OCI-LY1 (cell line): ENCODE data around the gene CPTP.

ENCODE experiments used
- H2AFZ ChIP-seq: fragments of 200-600 bp; sonication (generic), shearing (Covaris generic); 2 replicates; pipeline ENCODE4 v1.6.0; 2014; ENCODE audit warnings: antibody characterized with exemption, mild to moderate bottlenecking, low read length
- H3F3A ChIP-seq: fragments of 200-600 bp; sonication (generic), shearing (Covaris generic); 2 replicates; pipeline ENCODE4 v1.6.0; 2014; ENCODE audit warnings: mild to moderate bottlenecking, antibody characterized with exemption, low read length, moderate library complexity; ENCODE audit not compliant: insufficient read depth
- H3K27ac ChIP-seq: fragments of 200-600 bp; sonication (generic); 2 replicates; pipeline ENCODE4 v1.5.1; 2014; ENCODE audit warnings: low read length, mixed run types, mild to moderate bottlenecking, low read depth; ENCODE audit not compliant: poor library complexity, severe bottlenecking
- H3K27me3 ChIP-seq: fragments of 200-600 bp; sonication (generic); 2 replicates; pipeline ENCODE4 v1.6.0; 2014; ENCODE audit warnings: antibody characterized with exemption, mild to moderate bottlenecking, low read length, moderate library complexity; ENCODE audit not compliant: insufficient read depth
- H3K36me3 ChIP-seq: fragments of 200-600 bp; sonication (generic); 2 replicates; pipeline ENCODE4 v1.6.1; 2014; ENCODE audit warnings: mild to moderate bottlenecking, antibody characterized with exemption, low read length, moderate library complexity, mixed read lengths; ENCODE audit not compliant: insufficient read depth
- H3K4me1 ChIP-seq: fragments of 200-600 bp; sonication (generic); 2 replicates; pipeline ENCODE4 v1.5.1; 2014; ENCODE audit warnings: mild to moderate bottlenecking, low read length, moderate library complexity; ENCODE audit not compliant: insufficient read depth, severe bottlenecking
- H3K4me2 ChIP-seq: fragments of 200-600 bp; sonication (generic), shearing (Covaris generic); 2 replicates; pipeline ENCODE4 v1.6.1; 2014; ENCODE audit warnings: low read length
- H3K4me3 ChIP-seq: fragments of 200-600 bp; sonication (generic); 2 replicates; pipeline ENCODE4 v1.5.1; 2014; ENCODE audit warnings: low read length, low read depth, mild to moderate bottlenecking, mixed read lengths; ENCODE audit not compliant: poor library complexity, severe bottlenecking
- H3K79me2 ChIP-seq: fragments of 200-600 bp; shearing (Covaris generic); 2 replicates; pipeline ENCODE4 v1.6.1; 2016; ENCODE audit warnings: mixed run types, low read length, mixed read lengths; ENCODE audit not compliant: insufficient read depth
- H3K9ac ChIP-seq: fragments of 200-600 bp; sonication (generic), shearing (Covaris generic); 2 replicates; pipeline ENCODE4 v1.6.1; 2014; ENCODE audit warnings: mild to moderate bottlenecking, low read length, mixed read lengths
- H3K9me2 ChIP-seq: fragments of 200-600 bp; sonication (generic), shearing (Covaris generic); 2 replicates; pipeline ENCODE4 v1.6.1; 2014; ENCODE audit warnings: low read depth, mild to moderate bottlenecking, low read length, mixed read lengths
- H3K9me3 ChIP-seq: fragments of 200-600 bp; shearing (Covaris generic); 2 replicates; pipeline ENCODE4 v1.6.1; 2014; ENCODE audit warnings: low read length, mixed read lengths
- H4K20me1 ChIP-seq: fragments of 200-600 bp; sonication (generic), shearing (Covaris generic); 2 replicates; pipeline ENCODE4 v1.6.0; 2016; ENCODE audit warnings: mild to moderate bottlenecking, low read length; ENCODE audit not compliant: insufficient read depth
- CTCF ChIP-seq: fragments of 200-600 bp; sonication (generic), shearing (Covaris generic); IDR thresholded peaks from 2 replicates; pipeline ENCODE4 v1.5.1; 2017; ENCODE audit warnings: mild to moderate bottlenecking, antibody characterized with exemption, low read length, moderate library complexity, mixed read lengths
- EZH2 ChIP-seq: fragments of 200-600 bp; sonication (generic), shearing (Covaris generic); IDR thresholded peaks from 2 replicates; pipeline ENCODE4 v1.8.0; 2017; ENCODE audit warnings: borderline replicate concordance, mixed run types, mild to moderate bottlenecking, antibody characterized with exemption, low read length, moderate library complexity, mixed read lengths

CPTP gene

GRCh38 chr1:1373051-1373814 lies 48.6 kb downstream of the CPTP start:
- peaks cover 10% of the 10 kb centered on the region; the same call in 1 of the 2 replicates for H3K79me2 ChIP-seq
- H3K9me2 ChIP-seq: no peaks in the 10 kb centered on the region
- TF ChIP-seq EZH2: no peak
- no peak for TF ChIP-seq CTCF
- peaks cover 39% of the 10 kb centered on the region for H3K4me1 ChIP-seq
- peak overlapping the region; percentile 85 for H3K4me2 ChIP-seq
- H2AFZ ChIP-seq: no peak overlapping the region
- H3K36me3 ChIP-seq: peaks cover 14% of the 10 kb centered on the region; the same call in 1 of the 2 replicates
- H4K20me1 ChIP-seq: no peaks in the 10 kb centered on the region
- H3F3A ChIP-seq: no peaks in the 10 kb centered on the region
- H3K9me3 ChIP-seq: no peaks in the 10 kb centered on the region
- no peak overlapping the region for H3K27ac ChIP-seq
- peak overlapping the region; percentile 98 for H3K4me3 ChIP-seq
- H3K9ac ChIP-seq: peak overlapping the region; percentile 100; the same call in 1 of the 2 replicates
- H3K27me3 ChIP-seq: no peaks in the 10 kb centered on the region

DNA sequence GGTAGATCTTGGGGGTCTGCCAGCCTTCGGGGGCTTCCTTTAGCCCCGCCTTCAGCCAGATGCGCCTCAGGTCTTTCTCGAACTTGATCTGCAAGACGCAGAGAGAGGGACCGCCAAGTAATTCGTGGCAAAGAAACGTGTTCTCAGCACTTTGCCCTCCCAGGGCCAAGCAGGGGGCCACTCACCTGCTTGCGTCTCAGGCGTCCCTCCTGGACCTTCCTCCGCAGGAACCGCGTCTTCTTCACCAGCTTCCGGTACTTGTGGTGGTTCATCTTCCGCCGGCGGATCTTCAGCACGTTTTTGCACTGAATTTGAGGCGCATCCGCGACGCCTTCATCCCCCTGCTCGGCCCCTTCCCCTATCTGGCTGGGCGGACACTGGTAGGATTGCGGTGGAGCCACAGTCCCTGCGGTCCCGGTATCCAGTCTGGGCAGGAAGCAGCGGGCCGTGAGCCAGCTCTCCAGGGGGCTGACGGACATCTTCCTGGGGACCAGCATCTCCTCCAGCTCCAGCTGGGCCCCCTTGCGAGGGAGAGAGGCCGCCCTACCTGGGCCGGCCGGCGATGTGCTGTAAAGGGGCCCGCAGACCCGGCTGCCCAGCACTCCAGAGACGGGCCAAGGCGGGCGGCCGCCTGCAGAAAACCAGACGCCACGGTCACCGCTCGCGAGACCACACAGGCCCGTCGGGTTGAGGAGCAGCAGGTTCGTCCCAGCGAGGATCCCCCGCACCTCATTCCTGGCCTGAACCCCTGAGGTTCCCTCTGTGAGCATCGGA lies 49.4 kb downstream of the CPTP start:
- peak overlapping the region; percentile 100 for H3K9ac ChIP-seq
- no peaks in the 10 kb centered on the region for H3F3A ChIP-seq
- no peaks in the 10 kb centered on the region for H4K20me1 ChIP-seq
- H3K9me3 ChIP-seq: no peaks in the 10 kb centered on the region
- no peaks in the 10 kb centered on the region for H3K27me3 ChIP-seq
- H3K4me3 ChIP-seq: peak overlapping the region; percentile 98
- TF ChIP-seq CTCF (no peak), EZH2 (no peak)
- peaks cover 14% of the 10 kb centered on the region; the same call in 1 of the 2 replicates for H3K36me3 ChIP-seq
- peaks cover 39% of the 10 kb centered on the region for H3K4me1 ChIP-seq
- H3K4me2 ChIP-seq: peak overlapping the region; percentile 85
- no peaks in the 10 kb centered on the region for H3K9me2 ChIP-seq
- peaks cover 10% of the 10 kb centered on the region; the same call in 1 of the 2 replicates for H3K79me2 ChIP-seq
- no peak overlapping the region for H3K27ac ChIP-seq
- no peak overlapping the region for H2AFZ ChIP-seq

GRCh38 chr1:1374589-1374928 lies 50.0 kb downstream of the CPTP start:
- peak overlapping the region; percentile 98 for H3K4me3 ChIP-seq
- H3K27me3 ChIP-seq: no peaks in the 10 kb centered on the region
- peak overlapping the region; percentile 85 for H3K4me2 ChIP-seq
- TF ChIP-seq CTCF (no peak), EZH2 (no peak)
- peak overlapping the region; percentile 100 for H3K9ac ChIP-seq
- peaks cover 10% of the 10 kb centered on the region; the same call in 1 of the 2 replicates for H3K79me2 ChIP-seq
- H3K9me2 ChIP-seq: no peaks in the 10 kb centered on the region
- no peak overlapping the region for H2AFZ ChIP-seq
- H3K4me1 ChIP-seq: peaks cover 39% of the 10 kb centered on the region
- H3K27ac ChIP-seq: no peak overlapping the region
- no peaks in the 10 kb centered on the region for H3K9me3 ChIP-seq
- peaks cover 14% of the 10 kb centered on the region; the same call in 1 of the 2 replicates for H3K36me3 ChIP-seq
- H3F3A ChIP-seq: no peaks in the 10 kb centered on the region
- H4K20me1 ChIP-seq: no peaks in the 10 kb centered on the region
